Testis (tissue), 2 donors: ENCODE measurements around the gene KCNH5.

Experiments
- POLR2A ChIP-seq: fragments of 450-650 bp; IDR thresholded peaks from one replicate; pipeline ENCODE4 v1.6.1; 2017; ENCODE audit warnings: antibody characterized with exemption, mild to moderate bottlenecking, moderate library complexity
- TF ChIP-seq, protein P1 (sequence below), 3 experiments: fragments of 450-650 bp in 2 of 3; fragments of 200-600 bp in 1 of 3; sonication (generic) in 1 of 3; IDR thresholded peaks; one replicate each; pipeline ENCODE4 v1.5.1; 2016 to 2019; ENCODE audit warnings: antibody characterized with exemption in 3 of 3, mild to moderate bottlenecking in 2 of 3, moderate library complexity in 1 of 3

DNA sequence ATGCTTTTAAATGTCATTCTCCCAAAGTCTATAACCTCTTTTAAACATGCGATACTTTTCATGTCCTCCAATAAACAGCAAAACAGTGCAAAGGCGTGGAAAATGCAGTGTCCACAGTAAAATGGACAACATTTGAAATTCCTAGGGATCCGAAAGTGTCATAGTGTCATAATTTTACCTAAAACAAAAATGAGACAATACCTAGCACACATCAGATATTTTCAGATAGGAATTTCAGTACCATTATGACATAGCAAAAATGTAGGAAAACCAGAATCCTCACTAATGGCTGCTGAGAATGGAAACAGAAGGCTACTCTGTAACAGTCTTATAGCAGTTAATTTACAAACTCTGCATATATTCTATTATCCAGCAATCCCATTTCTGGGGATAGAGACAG lies 33.1 kb downstream of the KCNH5 start:
- TF ChIP-seq, protein P1, sequence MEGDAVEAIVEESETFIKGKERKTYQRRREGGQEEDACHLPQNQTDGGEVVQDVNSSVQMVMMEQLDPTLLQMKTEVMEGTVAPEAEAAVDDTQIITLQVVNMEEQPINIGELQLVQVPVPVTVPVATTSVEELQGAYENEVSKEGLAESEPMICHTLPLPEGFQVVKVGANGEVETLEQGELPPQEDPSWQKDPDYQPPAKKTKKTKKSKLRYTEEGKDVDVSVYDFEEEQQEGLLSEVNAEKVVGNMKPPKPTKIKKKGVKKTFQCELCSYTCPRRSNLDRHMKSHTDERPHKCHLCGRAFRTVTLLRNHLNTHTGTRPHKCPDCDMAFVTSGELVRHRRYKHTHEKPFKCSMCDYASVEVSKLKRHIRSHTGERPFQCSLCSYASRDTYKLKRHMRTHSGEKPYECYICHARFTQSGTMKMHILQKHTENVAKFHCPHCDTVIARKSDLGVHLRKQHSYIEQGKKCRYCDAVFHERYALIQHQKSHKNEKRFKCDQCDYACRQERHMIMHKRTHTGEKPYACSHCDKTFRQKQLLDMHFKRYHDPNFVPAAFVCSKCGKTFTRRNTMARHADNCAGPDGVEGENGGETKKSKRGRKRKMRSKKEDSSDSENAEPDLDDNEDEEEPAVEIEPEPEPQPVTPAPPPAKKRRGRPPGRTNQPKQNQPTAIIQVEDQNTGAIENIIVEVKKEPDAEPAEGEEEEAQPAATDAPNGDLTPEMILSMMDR (IDR thresholded peaks at IDR 0.05) = no peak
- TF ChIP-seq POLR2A = no peak
